Measurements from ENCODE around the gene FAM120A.

Gene FAM120A

DNA sequence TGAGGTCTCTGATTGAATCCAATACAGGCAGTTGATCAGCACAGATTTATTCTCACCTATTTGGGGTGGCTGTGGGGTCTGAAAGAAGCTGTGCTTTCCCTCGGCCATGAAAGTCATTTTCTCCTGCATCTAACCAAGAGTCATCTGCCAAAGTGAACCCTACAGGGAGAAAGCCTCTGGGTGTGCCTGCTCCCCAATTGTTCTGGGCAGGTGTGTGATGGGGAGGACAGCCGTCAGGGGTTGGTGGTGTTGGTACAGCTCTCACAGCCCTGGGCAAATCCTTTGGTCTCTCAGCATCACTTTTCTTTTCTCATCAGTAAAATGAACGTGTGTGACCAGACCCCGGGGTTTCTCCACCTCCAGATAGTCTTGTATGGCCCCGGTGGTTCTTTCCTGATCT lies 127.4 kb downstream of the FAM120A start:
- DNase-seq (ENCODE audit: low read depth in 3 of 3), result no peak

DNA sequence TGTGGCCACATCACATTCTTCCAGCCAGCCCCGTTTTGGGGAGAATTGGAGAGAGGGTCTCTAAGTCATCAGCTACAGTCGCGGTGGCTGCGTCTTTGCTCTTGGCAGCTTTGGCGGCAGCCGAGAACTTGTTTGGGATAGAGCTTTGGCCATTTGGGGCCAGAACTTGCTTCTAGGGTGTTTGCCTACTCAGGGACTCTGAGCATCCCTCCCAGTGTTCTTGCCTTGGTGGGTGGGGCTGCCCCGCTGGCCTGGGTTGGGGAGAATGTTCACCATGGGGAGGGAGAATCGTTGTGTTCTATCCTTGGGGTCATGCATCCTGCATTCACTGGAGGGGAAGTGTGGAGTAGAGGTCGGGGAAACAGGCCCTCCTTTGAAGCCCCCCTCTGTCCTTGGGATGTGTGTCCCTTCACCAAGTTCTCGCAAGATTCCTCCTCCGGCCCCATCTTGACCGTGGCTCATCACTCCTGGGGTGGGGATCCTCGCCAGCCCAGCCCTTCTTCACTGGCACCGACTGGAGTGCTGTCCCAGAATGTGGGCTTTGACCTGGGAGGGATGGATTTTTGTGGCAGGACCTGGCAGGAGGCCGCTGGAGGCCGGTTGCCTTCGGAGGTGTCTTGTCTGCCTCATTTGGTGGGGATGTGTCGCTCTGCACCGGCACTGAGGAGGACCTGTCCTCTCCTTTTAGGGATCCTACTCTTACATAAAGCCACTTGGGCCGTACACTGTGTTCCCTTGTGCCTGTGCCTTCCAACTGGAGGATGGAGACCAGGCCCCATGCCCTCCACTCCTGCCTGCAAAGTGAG lies 128.4 kb downstream of the FAM120A start:
- no peak for DNase-seq (ENCODE audit: low read depth in 3 of 3)

DNA sequence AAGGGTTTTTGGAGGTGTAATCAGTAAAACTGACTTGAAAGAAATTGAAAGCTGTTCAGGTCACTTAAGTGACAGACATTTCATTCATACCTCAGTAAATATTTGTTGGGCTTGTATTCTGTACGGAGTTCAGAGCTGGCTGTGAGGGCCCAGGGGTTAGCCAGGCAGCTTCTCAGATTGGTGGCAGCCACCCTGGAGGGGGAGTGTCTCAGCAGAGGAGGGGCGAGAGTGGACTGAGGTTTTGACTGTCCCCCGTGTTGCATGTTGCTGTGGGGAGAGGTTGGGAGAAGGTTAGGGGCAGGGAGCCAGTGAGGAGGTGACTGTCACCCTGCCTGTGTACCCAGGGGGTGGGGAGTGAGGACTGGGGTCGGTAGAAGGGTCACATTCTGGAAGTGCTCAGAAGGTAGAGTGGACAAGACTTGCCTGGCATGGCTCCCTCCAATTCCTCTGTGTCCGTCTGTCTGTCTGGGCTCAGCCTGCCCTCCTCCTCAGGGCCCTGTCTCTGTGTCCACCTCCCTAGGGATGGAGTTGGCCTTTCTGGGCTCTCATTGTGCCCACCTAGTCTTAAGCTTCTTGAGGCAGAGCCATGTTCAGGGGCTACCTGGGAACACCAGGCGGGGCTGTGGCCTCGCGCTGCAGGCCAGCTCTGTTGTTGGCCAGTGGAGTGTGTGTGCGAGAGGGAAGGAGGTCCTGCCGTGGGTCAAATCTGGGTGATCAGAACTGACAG lies 129.3 kb downstream of the FAM120A start:
- no peak for DNase-seq (ENCODE audit: low read depth in 3 of 3)

DNA sequence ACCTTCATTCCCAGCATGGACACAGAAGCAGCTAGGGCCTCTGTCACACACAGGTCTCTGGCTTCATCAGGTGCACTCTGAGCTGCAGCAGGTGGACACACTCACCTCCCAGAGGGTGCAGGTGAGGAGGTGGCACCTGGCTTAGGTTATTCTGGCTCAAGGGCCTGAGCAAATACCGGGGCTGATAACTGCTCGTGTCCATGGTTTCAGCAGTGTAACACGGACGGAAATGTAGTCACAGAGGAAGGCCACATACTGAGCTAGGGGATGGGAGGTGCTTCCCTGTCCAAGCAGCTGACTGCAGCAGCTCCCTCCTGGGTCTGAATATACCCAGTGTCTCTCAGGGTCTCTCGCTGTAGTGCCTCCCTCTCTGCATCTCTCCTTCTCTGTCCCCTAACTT lies 130.6 kb downstream of the FAM120A start:
- DNase-seq (ENCODE audit: low read depth in 3 of 3), result no peak

DNA sequence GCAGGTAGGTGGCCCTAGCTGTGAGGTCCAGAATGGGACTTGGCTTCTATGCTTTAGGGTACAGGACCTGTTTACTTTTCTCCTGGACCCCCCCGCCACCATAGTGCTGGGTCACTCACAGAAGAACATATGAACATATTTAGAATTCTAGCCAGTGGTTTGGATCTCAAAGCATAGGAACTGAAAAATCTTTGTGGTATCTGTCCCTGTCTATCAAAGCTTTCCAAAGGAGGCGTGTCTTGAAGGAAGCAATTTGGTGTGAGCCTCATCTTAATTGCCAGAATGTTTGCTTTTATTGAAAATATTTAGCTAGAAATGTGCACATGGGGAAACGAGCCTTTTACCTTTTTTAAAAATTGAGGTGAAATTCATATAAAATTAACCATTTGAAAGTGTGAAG lies 131.1 kb downstream of the FAM120A start:
- no peak for DNase-seq (ENCODE audit: low read depth in 3 of 3)

DNA sequence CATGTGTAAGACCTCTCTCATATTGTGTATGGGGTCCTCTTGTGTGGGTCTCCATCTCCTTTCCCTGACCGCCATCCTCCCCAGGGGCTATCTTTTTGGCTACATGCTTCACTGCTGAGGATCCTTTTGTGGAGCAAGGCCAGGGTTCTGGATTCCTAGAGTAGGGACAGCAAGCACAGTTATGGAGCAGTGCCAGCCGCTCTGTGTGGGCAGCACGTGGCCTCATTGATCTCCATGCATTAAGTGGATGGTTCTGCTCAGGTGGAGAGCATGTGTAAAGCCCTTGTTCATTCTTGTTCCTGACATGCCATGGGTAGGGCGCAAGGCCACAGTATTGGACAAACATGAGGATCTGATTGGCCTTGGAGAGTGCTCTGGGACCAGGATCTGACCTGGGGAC lies 133.8 kb downstream of the FAM120A start:
- DNase-seq (ENCODE audit: low read depth in 3 of 3), result no peak

DNA sequence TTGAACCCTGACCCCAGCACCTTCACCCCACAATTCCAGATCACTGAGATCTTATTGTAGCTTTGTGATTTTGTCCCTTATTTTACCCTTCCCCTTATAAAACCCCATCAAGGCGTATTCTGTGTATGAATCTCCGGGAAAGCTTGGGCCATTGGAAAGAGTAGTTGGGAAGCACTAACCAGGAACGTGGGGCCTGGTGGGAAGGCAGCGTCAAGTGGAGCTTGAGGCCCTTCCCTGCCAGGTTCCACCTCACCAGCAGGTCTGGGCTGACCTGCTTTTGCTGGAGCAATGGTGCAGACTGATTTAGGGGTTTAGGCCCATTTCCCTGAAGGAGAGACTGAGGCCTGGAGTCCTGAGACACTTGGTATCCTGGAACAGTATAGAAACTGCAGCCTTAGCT lies 134.2 kb downstream of the FAM120A start:
- no peak for DNase-seq (ENCODE audit: low read depth in 3 of 3)

DNA sequence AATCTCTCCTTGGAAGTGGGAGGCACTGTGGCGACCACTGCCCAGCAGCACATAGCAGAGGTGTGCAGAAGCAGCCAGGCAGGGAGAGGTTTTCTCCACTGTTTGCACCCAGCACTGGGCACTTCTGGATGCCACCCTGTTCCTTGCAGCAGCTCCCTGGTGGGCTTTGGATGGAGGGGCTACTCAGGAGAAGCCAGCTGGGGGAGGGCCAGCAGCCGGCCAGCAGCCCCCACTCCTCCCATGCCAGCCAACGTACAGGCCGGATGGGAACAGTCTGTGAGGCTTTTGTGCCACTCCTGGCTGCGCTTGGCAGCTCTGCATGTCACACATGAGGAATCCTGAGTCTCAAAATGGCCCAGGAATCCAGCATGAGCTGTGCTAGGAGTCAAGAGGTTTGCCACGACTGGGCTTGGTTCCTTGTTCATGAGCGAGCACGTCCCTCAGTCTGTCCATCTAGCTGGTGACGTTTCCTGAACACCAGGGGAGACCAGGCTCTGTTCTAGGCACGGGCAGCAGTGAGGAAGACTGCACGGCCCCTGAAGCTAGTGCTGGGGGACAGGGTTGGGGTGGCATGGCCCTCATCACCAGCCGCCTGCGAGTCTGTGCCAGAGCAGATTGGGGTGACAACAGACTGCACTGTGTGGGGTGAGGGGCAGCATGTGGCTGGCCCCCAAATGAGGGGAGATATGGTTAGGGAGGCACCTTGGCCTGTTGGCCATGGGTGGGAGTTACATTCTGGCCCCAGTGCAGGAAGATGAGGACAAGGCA lies 135.0 kb downstream of the FAM120A start:
- no peak for DNase-seq (ENCODE audit: low read depth in 3 of 3)

DNA sequence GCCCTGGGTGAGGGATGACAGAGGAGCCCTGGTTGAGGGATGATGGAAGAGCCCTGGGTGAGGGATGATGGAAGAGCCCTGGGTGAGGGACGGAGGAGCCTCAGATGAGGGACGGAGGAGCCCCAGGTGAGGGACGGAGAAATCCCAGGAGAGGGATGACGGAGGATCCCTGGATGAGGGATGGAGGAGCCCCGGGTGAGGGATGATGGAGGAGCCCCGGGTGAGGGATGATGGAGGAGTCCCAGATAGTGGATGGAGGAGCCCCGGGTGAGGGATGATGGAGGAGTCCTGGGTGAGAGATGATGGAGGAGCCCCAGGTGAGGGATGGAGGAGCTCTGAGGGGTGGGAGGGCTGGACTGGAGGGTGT lies 135.8 kb downstream of the FAM120A start:
- no peak for DNase-seq (ENCODE audit: low read depth in 3 of 3)

DNA sequence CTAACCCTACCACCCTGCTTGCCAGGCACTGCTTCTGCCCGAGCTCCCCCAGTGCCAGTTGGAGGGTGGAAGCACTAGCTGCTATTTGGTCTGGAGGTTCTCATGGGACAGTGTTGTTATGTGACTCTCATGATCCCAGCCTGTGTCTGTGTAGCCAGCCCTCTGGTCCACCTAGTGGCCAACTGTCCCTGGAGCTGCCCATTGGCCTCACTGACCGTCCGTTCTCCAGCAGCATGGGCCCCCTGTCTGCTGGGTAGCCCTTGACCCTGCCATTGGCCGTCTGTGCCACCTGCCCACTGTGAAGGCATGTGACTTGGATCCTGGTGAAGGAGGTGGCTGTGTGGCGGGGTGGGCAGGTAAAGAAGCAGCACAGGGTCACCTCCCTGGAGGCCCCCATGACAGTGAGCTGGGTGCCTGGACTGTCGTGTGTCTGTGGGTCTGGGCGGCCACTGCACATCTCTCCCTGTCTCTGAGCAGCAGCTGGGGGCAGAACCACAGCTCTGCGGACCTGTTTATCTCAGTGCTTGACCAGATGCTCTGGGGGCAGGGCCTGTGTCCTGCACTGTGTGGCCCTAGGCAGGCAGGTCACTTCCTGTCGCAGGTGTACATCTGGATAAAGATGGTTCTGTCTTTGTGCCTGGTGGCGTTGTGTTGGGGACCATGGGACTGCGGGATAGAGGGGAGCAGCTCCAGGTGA lies 136.3 kb downstream of the FAM120A start:
- DNase-seq (ENCODE audit: low read depth in 3 of 3), result no peak

DNA sequence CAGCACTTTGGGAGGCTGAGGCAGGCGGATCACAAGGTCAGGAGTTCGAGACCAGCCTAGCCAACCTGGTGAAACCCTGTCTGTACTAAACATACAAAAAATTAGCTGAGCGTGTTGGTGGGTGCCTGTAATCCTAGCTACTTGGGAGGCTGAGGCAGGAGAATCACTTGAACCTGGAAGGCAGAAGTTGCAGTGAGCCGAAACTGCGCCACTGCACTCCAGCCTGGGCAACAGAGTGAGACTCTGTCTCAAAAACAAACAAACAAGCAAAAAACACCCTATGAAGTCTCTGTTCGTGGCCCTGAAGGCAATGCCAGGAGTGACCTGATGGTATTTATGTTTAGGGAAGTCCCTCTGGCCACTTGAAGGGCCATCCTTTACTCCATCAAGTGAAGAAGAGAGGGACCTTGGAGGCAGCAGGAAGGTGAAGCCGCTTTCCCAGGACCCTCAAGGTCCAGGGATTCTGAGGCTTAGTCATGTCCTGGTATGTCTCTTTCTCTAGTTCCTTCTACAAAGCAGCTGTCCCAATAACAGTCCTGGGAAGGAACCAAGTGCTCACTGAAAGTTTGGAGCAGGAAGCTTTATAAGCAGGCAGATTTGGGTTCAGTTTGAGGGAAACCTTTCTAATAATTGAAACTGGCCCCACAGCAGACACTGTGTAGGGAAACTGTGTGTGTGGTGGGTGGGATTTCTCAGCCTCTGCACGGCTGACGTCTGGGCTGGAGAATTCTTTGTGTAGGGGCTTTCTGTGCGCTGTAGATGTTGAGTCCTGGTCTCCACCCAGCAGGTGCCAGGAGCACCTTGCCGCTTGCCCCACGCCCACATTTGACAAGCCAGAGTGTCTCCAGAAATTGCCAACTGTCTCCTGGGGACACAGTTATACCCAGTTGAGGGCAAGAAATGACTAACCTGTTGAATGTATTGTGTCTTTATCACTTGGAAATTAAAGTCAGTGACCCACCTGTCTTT lies 137.4 kb downstream of the FAM120A start:
- no peak for DNase-seq (ENCODE audit: low read depth in 3 of 3)

DNA sequence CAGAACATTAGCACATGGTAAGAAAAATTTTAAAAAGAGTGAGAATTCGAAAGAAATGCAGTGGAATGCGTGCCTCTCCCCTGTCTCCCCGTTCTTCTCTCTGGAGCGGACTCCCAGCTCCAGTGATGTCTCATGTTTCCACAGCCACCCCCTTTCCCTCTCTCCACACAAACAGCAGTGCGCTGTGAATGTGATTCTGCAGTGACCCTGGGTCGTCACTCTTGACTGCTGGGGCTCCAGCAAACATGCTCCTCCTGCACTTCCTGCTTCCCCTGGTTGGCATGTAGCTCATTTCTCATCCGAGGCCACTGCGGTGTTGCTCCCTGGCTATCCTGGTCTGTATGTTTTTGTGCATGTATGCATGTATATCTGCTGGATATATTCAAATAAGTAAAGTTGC lies 138.2 kb downstream of the FAM120A start:
- DNase-seq (ENCODE audit: low read depth in 3 of 3), result no peak

DNA sequence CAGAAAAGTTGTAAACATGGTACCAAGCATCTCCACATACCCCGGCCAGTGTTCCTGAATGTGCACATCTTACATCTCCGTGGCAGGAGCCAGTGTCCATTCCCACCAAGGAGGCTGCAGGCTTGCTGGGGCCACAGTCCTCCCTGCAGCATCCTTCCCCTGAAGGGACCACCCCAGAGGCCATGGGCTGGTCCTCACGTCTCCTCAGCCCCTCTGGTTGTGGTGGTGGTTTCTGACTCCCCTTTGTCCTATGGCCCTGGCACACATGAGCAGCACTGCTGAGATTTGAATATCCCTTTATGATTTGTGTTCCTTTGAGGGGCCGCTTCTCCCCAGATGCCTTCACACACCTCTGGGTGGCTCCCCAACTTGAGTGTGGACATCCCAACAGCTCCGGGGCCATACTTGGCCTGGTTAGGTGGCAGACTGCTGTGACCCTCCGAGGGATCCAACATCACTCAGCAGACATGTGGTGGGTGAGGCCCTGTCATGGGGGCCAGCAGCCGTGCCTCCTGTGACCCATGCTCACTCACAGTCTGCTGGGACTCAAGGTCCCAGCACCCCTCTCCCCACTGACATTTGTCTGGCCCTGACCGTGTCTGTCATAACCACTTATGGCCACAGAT lies 139.2 kb downstream of the FAM120A start:
- no peak for DNase-seq (ENCODE audit: low read depth in 3 of 3)

DNA sequence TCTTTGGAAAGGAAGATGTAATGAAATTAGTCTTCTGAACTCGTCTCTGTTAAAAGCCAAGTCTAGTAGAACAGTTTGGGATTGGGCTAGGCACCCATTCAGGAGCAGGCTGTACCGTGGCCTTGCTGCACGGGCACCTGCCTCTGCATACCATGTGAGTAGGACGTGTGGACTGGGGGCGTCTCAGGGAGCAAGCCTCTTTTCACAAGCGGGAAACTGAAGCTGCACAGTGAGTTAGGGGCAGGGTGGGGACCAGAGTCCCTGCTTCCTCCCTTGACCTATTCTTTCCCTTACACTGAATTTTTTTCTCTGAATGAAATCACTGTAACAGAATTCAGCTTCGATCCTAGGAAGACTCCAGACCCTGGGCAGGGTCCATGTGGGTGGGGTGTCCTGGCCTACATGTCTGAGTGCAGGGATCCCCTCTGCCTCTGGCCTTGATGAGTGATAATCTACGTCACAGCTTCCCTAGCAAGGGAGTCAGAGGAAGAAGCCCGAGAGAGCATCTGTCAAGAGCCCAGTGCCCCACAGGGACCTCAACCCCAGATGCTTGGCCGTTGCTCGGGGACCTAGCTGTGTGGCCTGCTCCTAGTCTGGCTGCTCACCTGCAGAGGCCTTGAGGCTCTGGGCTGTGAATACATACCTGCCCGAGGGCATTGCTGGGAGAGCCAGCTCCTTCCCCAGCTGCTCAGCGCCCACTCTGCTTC lies 140.0 kb downstream of the FAM120A start:
- no peak for DNase-seq (ENCODE audit: low read depth in 3 of 3)

DNA sequence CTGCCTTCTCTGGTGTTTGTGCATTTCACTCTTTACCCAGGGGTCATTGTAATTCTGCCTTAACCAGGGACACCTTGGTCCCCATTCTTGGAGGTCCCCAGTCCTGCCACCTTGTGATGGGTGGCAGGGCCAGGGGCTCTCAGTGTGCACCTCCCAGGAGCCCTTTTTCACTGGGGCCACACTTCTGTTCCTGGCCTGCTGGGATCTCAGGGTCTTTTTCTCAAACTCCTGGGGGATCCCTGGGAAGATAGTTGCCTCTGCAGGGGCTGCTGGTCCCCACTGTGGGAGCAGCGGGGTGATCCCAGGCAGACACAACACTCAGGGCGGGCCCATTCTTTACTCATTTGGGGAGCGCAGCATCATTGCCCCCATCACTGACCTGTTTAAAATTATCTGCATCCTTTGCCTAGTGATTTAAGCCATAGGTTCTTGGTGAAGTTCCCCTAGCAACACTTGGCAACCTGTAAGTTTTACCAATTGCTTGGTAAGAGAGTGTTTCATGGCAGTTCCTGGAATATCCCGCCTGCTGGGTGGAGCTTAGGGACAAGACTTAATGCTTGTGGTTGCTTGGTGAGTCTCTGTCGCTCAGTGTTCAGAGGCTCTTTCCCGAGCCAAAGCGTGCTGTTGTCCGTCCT lies 140.6 kb downstream of the FAM120A start:
- no peak for DNase-seq (ENCODE audit: low read depth in 3 of 3)

DNA sequence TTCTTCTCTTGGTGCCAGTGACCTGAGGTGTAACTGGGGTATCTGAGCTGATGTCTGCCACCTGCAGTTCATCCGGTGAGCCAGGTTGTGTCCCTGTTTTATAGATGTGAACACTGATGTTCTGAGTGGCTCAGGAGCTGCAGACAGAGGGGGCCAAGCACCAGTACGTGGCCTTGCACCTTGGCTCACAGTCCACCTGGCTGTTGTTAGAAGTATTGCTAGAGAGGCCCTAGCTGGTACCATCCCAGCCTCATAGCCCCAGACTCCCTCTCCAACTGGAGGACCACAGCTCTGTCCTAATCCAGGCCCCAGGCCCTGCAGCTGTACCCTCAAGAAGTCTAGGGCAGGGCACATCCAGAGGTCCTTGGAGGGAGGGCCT lies 141.1 kb downstream of the FAM120A start:
- no peak for DNase-seq (ENCODE audit: low read depth in 3 of 3)

DNA sequence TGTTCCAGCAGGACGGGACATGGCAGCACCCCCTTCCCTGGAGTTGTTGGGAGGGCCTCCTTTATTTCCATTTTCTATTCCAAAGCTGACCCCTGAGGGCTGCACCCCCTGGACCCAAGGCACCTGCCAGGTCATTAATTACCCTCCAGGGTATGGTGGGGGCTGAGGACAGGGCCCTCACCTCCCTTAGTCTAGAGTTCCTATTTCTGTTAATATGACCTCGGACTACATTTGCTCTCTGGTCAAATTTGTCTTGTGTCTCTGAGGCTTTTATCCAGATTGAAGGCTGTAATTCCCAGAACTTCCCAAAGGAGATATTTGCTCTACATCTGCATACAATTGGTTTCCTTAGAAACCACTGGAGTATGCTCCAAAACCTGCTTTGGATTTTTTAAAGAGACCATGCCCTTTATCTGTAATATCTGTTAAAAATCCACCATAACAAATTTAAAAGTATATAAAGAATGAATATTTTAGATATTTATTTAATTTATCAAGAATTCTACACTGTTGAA lies 141.7 kb downstream of the FAM120A start:
- DNase-seq (ENCODE audit: low read depth in 3 of 3), result no peak

DNA sequence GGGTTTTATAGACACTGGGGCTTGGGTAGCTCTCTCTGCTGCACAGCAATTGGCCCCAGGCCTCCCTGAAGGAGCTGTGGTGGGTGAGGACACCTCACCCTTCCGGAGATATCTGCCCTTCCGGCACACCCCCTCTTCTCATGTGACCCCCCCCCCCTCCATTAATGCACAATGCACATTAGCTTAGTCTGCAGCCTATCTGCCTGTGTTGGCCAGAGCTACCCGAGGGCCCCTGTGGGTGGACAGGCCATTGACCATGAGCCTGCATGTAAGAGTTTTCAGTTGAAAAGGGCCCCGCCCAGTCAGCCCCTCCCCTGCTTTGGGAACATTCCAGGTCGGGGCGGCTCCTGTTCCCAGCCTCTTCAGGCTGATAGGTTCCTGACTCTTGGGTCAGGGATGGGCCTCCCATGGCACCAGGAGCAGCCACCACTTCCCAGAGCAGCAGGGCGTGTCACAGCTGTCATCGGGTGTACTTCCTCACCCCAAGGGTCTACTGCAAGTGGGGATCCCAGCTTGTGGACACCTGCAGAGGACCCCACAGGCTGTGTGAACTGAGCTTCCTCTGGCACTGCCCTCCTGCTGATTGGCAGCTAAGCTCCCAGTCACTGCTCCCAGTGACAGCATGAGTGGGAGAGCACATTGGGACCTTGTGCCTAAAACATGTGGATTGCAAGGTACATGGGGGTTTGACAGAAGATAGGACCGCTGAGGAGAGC lies 142.7 kb downstream of the FAM120A start:
- DNase-seq (ENCODE audit: low read depth in 3 of 3), result no peak
